HepG2 (cell line): ENCODE measurements around the gene PLIN3. TPM values are rescaled to one million over a fixed set of nuclear protein-coding genes. Genes with fewer than 3 reads are reported as not detected.

Experiments
- ARNT ChIP-seq: fragments of 450-650 bp; IDR thresholded peaks from 2 replicates; pipeline ENCODE4 v1.6.1; 2017
- CCAR2 ChIP-seq: fragments of 200-400 bp; formaldehyde crosslinking; optimal IDR thresholded peaks from 2 replicates; pipeline ENCODE3; 2018; ENCODE audit warnings: low read depth, mild to moderate bottlenecking, low read length, moderate library complexity
- ETV6 ChIP-seq: sonication (generic); formaldehyde crosslinking; conservative IDR thresholded peaks from 2 replicates; pipeline ENCODE4 v1.4.0; 2020; ENCODE audit warnings: missing genetic modification reagents
- FOXA3 ChIP-seq: IDR thresholded peaks from 2 replicates; pipeline ENCODE4 v1.6.1; 2016; ENCODE audit warnings: missing genetic modification reagents, missing compliant biosample characterization
- HNRNPUL1 ChIP-seq: fragments of 200-400 bp; formaldehyde crosslinking; IDR thresholded peaks from 2 replicates; pipeline ENCODE4 v1.6.1; 2017; ENCODE audit warnings: low read depth, mild to moderate bottlenecking, low read length, moderate library complexity
- HOMEZ ChIP-seq: IDR thresholded peaks from 2 replicates; pipeline ENCODE4 v1.6.1; 2016; ENCODE audit warnings: low read depth
- KDM3A ChIP-seq: IDR thresholded peaks from 2 replicates; pipeline ENCODE4 v1.6.1; 2018; ENCODE audit warnings: low read depth, missing compliant biosample characterization
- PAF1 ChIP-seq: IDR thresholded peaks from 2 replicates; pipeline ENCODE4 v1.6.1; 2016; ENCODE audit warnings: missing genetic modification reagents, missing compliant biosample characterization
- TBP ChIP-seq: sonication (generic); formaldehyde crosslinking; IDR thresholded peaks from 2 replicates; pipeline ENCODE4 v1.5.0; 2020; ENCODE audit warnings: missing genetic modification reagents
- ZBTB43 ChIP-seq: sonication (generic); formaldehyde crosslinking; conservative IDR thresholded peaks from 2 replicates; pipeline ENCODE4 v1.4.0; 2020; ENCODE audit warnings: missing genetic modification reagents
- ZNF230 ChIP-seq: sonication (generic); formaldehyde crosslinking; IDR thresholded peaks from 2 replicates; pipeline ENCODE4 v1.4.0; 2020; ENCODE audit warnings: mild to moderate bottlenecking, missing genetic modification reagents
- ZNF788 ChIP-seq: sonication (generic); formaldehyde crosslinking; IDR thresholded peaks from 2 replicates; pipeline ENCODE4 v1.5.0; 2020; ENCODE audit warnings: mild to moderate bottlenecking, missing genetic modification reagents, borderline replicate concordance
- polyA plus RNA-seq, 8 experiments: library from polyadenylated mRNA; depleted of rRNA in 3 of 8; stranded (reverse) in 7 of 8; unstranded in 1 of 8; fragments of >200 nt; fragmentation: Illumina TruSeq in 4 of 8; extraction: Trizol in 4 of 8; gene quantifications; 2 replicates each; pipeline versions ENCODE4 v1.2.1 to v1.2.3, GENCODE V29; 2011 to 2016; ENCODE audit warnings: low read depth in 4 of 8, missing spikeins in 1 of 8, mixed read lengths in 1 of 8; ENCODE audit not compliant: insufficient read depth in 1 of 8
- total RNA-seq, 5 experiments: library from RNA; depleted of rRNA; stranded (reverse); fragments of >200 nt; fragmentation: Illumina TruSeq; extraction: Trizol; gene quantifications; 2 replicates each; pipeline ENCODE4 v1.2.3, GENCODE V29; 2016; ENCODE audit warnings: low read depth in 1 of 5
- TF ChIP-seq, protein P1 (sequence below): sonication (generic); formaldehyde crosslinking; IDR thresholded peaks from 2 replicates; pipeline ENCODE4 v1.8.1; 2023; ENCODE audit warnings: mild to moderate bottlenecking, missing genetic modification reagents
- TF ChIP-seq, protein P2 (sequence below): sonication (generic); formaldehyde crosslinking; IDR thresholded peaks from 2 replicates; pipeline ENCODE4 v1.5.1; 2020; ENCODE audit warnings: mild to moderate bottlenecking, missing genetic modification reagents
- TF ChIP-seq, protein P3 (sequence below): IDR thresholded peaks from 2 replicates; pipeline ENCODE4 v1.6.1; 2016; ENCODE audit warnings: low read depth, borderline replicate concordance
- TF ChIP-seq, protein P4 (sequence below): IDR thresholded peaks from 2 replicates; pipeline ENCODE4 v1.6.1; 2016

The PLIN3 gene
- total and polyA plus RNA-seq, 2 of the 13 experiments (the other 11 are each of a cell fraction or from before 2014, with no cell fraction given): 49.3 to 57.9 TPM

GRCh38 chr19:4851551-4852290, 15.7 kb downstream of the PLIN3 start (continued):
- TF ChIP-seq, protein P1, sequence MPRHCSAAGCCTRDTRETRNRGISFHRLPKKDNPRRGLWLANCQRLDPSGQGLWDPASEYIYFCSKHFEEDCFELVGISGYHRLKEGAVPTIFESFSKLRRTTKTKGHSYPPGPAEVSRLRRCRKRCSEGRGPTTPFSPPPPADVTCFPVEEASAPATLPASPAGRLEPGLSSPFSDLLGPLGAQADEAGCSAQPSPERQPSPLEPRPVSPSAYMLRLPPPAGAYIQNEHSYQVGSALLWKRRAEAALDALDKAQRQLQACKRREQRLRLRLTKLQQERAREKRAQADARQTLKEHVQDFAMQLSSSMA (CRISPR knock-in tag): no peak
- TF ChIP-seq HOMEZ (CRISPR knock-in tag): peak; percentile 37; the same call in 1 of the 2 replicates
- TF ChIP-seq ZNF788 (CRISPR knock-in tag): peak; percentile 72; the same call in 1 of the 2 replicates
- no peak for TF ChIP-seq ZNF230 (CRISPR knock-in tag)
- TF ChIP-seq ARNT: no peak
- no peak for TF ChIP-seq HNRNPUL1
- TF ChIP-seq PAF1 (CRISPR knock-in tag): no peak
- TF ChIP-seq, protein P2, sequence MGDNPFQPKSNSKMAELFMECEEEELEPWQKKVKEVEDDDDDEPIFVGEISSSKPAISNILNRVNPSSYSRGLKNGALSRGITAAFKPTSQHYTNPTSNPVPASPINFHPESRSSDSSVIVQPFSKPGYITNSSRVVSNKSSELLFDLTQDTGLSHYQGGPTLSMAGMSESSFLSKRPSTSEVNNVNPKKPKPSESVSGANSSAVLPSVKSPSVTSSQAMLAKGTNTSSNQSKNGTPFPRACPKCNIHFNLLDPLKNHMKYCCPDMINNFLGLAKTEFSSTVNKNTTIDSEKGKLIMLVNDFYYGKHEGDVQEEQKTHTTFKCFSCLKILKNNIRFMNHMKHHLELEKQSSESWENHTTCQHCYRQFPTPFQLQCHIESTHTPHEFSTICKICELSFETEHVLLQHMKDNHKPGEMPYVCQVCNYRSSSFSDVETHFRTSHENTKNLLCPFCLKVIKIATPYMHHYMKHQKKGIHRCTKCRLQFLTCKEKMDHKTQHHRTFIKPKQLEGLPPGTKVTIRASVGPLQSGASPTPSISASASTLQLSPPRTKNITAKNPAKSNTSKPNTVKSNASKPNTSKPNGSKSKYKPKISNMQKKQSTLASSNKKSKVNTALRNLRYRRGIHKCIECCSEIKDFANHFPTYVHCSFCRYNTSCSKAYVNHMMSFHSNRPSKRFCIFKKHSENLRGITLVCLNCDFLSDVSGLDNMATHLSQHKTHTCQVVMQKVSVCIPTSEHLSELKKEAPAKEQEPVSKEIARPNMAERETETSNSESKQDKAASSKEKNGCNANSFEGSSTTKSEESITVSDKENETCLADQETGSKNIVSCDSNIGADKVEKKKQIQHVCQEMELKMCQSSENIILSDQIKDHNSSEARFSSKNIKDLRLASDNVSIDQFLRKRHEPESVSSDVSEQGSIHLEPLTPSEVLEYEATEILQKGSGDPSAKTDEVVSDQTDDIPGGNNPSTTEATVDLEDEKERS: no peak
- no peak for TF ChIP-seq FOXA3 (CRISPR knock-in tag)
- TF ChIP-seq KDM3A (CRISPR knock-in tag): 0 out of 2 replicates have a peak, but pooled peaks have one; percentile 55
- no peak for TF ChIP-seq ETV6 (CRISPR knock-in tag)
- TF ChIP-seq, protein P3, sequence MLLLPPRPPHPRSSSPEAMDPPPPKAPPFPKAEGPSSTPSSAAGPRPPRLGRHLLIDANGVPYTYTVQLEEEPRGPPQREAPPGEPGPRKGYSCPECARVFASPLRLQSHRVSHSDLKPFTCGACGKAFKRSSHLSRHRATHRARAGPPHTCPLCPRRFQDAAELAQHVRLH (CRISPR knock-in tag): 0 out of 2 replicates have a peak, but pooled peaks have one; percentile 27
- no peak for TF ChIP-seq TBP (CRISPR knock-in tag)
- TF ChIP-seq, protein P4, sequence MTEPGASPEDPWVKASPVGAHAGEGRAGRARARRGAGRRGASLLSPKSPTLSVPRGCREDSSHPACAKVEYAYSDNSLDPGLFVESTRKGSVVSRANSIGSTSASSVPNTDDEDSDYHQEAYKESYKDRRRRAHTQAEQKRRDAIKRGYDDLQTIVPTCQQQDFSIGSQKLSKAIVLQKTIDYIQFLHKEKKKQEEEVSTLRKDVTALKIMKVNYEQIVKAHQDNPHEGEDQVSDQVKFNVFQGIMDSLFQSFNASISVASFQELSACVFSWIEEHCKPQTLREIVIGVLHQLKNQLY: no peak
- no peak for TF ChIP-seq ZBTB43 (CRISPR knock-in tag)
- TF ChIP-seq CCAR2: peak; percentile 29
